ENCODE measurements around the gene OXSR1.

GRCh38 chr3:38164643-38164951 lies 740 bp upstream of the OXSR1 start:
- TF ChIP-seq POLR2AphosphoS5 (IDR thresholded peaks at IDR 0.05; ENCODE audit: low read depth, low read length): no peak
- no peak for TF ChIP-seq SIN3A (IDR thresholded peaks at IDR 0.05; ENCODE audit: borderline replicate concordance, insufficient read depth, low read depth, low read length)
- TF ChIP-seq, protein P1, sequence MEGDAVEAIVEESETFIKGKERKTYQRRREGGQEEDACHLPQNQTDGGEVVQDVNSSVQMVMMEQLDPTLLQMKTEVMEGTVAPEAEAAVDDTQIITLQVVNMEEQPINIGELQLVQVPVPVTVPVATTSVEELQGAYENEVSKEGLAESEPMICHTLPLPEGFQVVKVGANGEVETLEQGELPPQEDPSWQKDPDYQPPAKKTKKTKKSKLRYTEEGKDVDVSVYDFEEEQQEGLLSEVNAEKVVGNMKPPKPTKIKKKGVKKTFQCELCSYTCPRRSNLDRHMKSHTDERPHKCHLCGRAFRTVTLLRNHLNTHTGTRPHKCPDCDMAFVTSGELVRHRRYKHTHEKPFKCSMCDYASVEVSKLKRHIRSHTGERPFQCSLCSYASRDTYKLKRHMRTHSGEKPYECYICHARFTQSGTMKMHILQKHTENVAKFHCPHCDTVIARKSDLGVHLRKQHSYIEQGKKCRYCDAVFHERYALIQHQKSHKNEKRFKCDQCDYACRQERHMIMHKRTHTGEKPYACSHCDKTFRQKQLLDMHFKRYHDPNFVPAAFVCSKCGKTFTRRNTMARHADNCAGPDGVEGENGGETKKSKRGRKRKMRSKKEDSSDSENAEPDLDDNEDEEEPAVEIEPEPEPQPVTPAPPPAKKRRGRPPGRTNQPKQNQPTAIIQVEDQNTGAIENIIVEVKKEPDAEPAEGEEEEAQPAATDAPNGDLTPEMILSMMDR (IDR thresholded peaks at IDR 0.05): no peak

Data from Panc1 (cell line).